GM19467 (cell line): Measurements from ENCODE around the gene SGF29.
"Not testable (repeated sequence)": the region's sequence is repeated elsewhere in the genome, so short reads cannot be mapped to it uniquely, and the experiment has no call there.

ENCODE experiments used
- ATAC-seq: cut with Tn5 transposase; IDR thresholded peaks from one replicate; pipeline ENCODE4 v1.9.1; 2021; ENCODE audit warnings: mild to moderate bottlenecking, moderate library complexity; ENCODE audit not compliant: unreplicated experiment

SGF29 gene

GRCh38 chr16:28553776-28554633 lies at the start of gene SGF29:
Gene SGF29 (plus strand): TSS chr16:28553920. CDS start chr16:28581070, 27,150 bp downstream.
- peak; percentile 84 for ATAC-seq

DNA sequence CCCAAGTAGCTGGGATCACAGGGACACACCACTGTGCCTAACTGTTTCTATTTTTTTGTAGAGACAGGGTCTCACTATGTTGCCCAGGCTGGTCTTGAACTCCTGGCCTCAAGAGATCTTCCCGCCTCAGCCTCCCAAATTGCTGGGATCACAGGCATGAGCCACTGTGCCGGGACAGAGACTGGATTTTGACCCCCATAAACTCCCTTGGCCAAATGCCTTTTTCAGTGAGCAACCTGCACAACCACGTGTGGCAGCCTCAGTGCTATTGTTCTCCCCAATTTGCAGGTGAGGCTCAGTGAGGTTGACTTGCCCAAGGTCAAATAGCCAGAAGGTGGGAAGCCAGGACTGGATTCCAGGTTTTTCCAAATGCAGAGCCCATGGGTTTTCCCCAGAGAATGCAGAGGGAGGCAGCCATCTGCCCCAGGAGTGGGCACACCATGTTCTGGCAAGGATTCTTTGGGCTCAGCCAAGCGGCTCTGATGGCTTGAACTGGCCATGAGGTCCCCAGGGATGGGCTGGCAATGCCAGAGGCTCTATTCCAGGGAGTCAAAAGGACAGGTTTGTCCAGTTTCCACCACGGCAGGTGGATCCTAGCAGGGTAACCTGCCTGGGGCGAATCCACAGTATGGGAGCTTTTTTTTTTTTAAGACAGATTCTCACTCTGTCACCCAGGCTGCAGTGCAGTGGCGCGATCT lies 48.9 kb upstream of the SGF29 start:
- no peak for ATAC-seq

DNA sequence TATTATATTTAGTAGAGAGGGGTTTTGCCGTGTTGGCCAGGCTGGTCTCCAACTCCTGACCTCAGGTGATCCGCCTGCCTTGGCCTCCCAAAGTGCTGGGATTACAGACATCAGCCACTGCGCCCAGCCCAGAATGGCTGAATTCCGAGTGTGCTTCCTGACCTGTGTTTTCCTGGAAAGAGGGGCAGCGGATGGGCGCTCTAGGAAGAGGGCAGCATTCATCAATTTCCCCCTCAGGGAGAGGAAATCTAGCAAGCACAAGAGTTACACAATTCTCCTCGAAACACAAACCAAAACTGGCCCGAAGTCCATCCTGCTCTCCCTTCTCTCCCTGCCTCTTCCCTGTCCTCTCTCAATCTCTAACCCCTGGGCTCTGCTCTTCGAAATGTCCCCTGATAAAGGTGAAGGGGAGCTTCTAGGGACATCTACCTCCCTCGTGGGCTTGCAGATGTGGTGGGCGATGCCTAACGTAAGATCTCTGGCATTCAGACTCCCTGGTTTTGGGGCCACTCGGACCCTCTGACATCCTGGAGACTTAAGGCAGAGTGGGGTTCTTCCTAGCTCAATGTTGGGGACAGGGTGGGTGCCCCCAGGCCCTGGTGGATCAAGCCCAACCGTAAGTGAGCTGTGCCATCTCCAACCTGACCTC lies 48.1 kb upstream of the SGF29 start:
- no peak for ATAC-seq

DNA sequence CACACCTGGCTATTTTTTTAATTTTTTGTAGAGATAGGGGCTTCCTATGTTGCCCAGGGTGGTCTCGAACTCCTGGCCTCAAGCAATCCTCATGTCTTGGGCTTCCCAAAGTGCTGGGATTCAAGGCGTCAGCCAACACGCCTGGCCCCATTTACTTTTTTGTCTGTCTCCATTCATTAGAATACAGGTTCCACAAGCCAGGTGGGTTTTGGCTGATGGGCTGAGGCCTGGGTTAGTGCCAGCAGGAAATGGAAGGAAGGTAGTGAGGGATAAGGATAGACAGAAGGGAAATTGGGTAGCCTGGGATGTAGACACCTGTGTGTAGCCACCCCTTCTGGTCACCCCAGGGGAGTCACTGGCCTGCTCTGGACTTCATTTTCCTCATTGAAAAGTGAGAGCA lies 42.7 kb upstream of the SGF29 start:
- no peak for ATAC-seq

DNA sequence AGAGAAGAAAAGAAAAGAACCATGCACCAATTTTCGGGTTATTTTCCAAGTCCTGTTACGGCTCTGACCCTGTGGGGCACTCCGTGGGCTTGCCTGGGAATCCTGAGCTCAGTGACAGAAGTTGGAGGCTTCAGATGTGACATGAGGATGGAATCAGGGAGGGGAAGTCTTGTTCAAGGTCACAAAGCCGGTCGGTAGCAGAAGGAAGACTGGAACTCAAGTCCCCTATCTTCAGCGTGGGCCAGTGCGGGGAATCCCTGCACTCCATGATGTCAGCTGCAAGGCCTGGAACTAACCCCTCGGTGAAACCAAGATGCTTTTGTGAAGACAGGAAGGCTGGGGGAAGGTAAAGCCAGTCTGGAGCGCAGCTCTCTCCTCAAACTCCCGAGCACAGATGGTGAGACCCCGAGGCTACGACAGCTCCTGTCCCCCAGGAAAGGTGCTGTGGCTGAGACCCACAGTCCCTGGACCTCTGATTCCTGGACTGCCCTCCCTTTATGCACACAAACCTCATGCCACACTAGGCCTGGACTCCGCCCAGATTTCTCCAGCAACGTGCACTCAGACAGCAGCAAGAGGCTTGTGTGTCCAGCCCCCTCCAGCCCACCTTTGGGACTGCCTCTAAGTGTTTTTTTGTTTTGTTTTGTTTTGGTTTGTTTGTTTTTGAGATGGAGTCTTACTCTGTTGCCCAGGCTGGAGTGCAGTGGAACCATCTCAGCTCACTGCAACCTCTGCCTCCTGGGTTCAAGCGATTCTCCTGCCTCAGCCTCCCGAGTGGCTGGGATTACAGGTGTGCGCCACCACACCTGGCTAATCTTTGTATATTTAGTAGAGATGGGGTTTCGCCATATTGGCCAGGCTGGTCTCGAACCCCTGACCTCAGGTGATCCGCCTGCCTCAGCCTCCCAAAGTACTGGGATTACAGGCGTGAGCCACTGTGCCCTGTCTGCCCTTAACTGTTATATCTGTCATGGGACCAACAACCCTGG lies 41.6 kb upstream of the SGF29 start:
- ATAC-seq = no peak

GRCh38 chr16:28513484-28514181 lies 40.1 kb upstream of the SGF29 start:
- no peak for ATAC-seq

DNA sequence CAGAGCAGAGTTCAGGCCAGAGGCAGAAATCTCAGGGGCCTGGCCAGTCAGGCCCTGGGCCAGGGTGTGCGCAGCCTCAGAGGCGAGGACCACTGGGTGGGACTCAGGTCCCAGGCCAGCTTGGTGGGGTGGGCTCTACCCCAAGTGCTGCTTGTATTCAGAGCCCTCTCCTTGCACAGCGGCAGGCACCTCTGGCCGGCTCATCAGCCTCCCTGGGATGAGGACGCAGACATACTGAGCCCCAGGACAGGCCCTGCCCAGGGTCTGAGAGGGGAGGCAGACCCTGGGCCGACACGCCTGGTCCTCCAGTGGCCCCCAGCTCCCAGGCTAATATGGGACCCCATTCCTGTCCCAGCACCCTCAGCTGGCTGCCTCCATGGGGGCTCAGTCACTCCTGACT lies 39.5 kb upstream of the SGF29 start:
- no peak for ATAC-seq

DNA sequence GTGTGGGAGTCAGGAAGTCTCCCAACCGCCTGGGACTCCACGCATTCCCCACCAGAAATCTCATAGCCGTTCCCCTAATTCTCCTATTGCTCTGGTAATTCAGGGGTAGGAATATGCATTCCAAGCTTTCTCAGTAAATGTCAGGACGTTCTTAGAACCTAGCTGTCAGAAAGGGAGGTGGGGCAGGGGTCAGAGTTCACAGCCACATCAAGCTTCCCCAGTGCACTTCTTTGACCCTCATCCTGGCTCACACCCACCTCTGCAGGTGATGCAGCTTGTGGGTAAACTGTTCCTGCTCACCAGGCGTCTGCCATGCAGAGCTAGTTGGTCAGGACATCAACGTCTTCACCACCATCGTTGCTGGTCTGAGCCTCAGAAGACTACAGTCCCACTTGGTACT lies 33.0 kb upstream of the SGF29 start:
- no peak for ATAC-seq

DNA sequence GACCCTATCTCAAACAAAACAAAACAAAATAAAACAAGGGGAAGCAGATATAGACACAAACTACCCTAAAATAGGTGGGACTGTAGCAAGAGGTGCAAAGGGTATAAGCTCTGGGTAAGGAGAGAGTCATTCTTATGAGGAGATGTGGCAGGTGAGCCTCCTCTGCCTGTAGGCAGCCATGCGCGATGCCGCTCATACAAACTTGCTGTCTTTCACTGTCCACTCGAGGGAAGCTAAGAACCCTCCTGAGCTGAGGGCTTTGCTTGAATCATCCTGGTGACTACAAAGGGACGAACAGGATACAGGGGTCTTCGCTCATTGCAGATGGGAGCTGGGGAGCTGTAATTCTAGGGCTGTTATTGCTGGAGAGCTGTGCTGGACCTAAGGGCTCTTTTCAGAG lies 32.3 kb upstream of the SGF29 start:
- ATAC-seq = no peak

GRCh38 chr16:28522792-28523191 lies 30.9 kb upstream of the SGF29 start:
- ATAC-seq = no peak

DNA sequence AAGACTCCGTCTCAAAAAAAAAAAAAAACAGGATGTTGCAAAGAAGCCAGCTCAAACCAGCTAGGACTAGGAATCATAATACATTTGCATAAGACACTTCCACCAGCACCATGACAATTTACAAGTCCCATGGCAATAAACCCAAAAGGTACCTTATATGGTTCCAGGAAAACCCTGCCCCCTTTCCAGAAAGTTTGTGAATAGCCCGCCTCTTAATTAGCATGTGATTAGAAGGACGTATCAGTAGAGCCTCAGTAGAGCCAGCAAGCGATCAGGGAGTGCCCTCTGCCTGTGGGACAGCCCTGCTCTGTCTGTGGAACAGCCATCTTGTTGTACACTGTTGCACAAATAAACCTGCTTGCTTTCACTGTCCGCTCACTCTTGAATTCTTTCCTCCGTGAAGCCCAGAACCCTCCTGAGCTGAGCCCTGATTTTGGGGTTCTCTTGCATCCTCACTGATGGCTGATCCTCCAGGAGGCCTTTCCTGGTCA lies 29.0 kb upstream of the SGF29 start:
- no peak for ATAC-seq

DNA sequence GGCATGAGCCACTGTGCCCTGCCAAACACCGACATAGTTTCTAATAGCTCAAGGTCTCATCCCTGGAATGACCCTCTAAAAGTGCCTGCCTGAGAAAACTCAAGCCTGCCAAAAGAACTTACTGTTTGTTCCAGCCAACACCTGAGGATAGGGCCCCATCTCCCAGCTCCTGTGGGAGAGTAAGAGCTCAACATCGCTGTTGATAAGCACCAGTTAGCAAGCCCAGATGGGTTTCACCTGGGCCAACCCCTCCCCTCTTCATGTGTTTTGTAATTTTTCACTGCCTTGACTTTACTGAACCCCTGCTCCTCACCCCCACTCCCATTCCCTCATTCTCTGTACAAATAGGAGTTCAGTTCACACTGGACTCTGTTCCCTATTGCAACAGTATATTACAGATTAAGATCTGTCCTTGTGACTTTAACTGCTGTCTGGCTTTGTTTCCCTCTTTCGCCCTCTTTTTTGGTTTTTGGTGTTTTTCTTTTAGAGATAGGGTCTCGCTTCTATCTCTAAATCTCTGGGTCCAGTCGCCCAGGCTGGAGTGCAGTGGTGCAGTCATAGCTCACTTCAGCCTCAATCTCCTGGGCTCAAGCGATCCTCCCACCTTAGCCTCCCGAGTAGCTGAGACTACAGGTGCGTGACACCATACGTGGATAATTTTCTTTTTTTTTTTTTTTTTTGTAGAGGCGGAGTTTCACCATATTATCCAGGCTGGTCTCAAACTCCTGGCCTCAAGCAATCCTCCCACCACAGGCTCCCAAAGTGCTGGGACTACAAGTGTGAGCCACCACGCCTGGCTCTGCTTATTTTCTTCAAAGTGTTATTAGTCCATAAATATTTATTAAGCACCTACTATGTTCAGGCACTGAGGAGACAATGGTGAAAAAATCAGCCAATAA lies 27.3 kb upstream of the SGF29 start:
- ATAC-seq = no peak

DNA sequence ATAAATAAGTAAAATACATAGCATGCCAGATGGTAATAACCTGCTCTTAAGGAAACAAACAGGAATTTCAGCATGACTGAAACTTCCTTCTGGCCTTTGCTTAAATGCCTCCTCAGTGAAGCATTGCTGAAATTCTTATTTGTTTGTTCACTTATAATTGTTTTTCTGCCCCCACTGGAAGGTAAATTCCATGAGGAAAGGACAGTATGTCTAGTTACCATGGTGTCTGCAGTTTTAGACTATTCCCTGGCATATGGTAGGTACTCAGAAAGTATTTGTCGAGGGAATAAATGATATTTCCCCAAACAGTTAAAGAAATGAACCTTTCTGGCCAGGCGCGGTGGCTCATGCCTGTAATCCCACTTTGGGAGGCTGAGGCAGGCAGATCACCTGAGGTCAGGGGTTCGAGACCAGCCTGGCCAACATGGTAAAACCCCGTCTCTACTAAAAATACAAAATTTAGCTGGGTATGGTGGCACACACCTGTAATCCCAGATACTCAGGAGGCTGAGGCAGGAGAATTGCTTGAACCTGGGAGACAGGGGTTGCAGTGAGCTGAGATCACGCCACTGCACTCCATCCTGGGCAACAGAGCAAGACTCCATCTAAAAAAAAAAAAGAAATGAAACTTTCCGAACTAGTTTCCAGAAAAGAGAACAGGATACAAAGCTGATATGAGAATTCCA lies 26.5 kb upstream of the SGF29 start:
- not testable (repeated sequence) for ATAC-seq

- ATAC-seq = no peak
Observed at GRCh38 chr16:28527985-28528384, 25.7 kb upstream of the SGF29 start.

- no peak for ATAC-seq
Observed at GRCh38 chr16:28528463-28528867, 25.3 kb upstream of the SGF29 start.

GRCh38 chr16:28529124-28529523 lies 24.6 kb upstream of the SGF29 start:
- no peak for ATAC-seq

- no peak for ATAC-seq
Observed at GRCh38 chr16:28531777-28532744, 21.7 kb upstream of the SGF29 start.
